Small intestine (tissue), 7 donors: Measurements from ENCODE around the gene PLXNA4. TPM values are rescaled to one million over a fixed set of nuclear protein-coding genes. Genes with fewer than 3 reads are reported as not detected.

Experiments
- DNase-seq, 2 donors: peaks; one replicate each; pipeline versions ENCODE4 v3.0.0 to v3.0.0-alpha.2; 2013
- FAIRE-seq: peaks from 2 replicates; lab custom pipeline; 2012; peaks lifted over from hg19 to GRCh38; lab: Jason Lieb, UNC
- H3K27ac ChIP-seq, 3 donors: one replicate each; pipeline ENCODE4 v1.5.1; 2013; ENCODE audit warnings: low read length in 2 of 3, mild to moderate bottlenecking in 2 of 3, control low read depth in 1 of 3, inconsistent platforms in 1 of 3, low read depth in 1 of 3, moderate library complexity in 1 of 3
- H3K27me3 ChIP-seq, 3 donors: one replicate each; pipeline ENCODE4 v1.6.1; 2013; ENCODE audit warnings: low read length in 3 of 3, inconsistent platforms in 1 of 3; ENCODE audit not compliant: control insufficient read depth in 3 of 3, insufficient read depth in 3 of 3
- H3K36me3 ChIP-seq, 3 donors: one replicate each; pipeline ENCODE4 v1.6.1; 2013; ENCODE audit warnings: low read length in 3 of 3, inconsistent platforms in 1 of 3, low read depth in 1 of 3, mild to moderate bottlenecking in 1 of 3, moderate library complexity in 1 of 3; ENCODE audit not compliant: control insufficient read depth in 3 of 3, insufficient read depth in 2 of 3
- H3K4me1 ChIP-seq, 3 donors: one replicate each; pipeline ENCODE4 v1.6.1; 2013; ENCODE audit warnings: low read length in 2 of 3, inconsistent platforms in 1 of 3, low read depth in 1 of 3, mild to moderate bottlenecking in 1 of 3, moderate library complexity in 1 of 3; ENCODE audit not compliant: control insufficient read depth in 3 of 3, insufficient read depth in 2 of 3
- H3K4me3 ChIP-seq, 3 donors: one replicate each; pipeline ENCODE4 v1.5.1; 2013; ENCODE audit warnings: low read length in 3 of 3, control low read depth in 1 of 3, inconsistent platforms in 1 of 3, low read depth in 1 of 3, mild to moderate bottlenecking in 1 of 3, moderate library complexity in 1 of 3
- H3K9me3 ChIP-seq, 2 donors: one replicate each; pipeline ENCODE4 v1.6.1; 2013; ENCODE audit warnings: low read depth in 1 of 2, low read length in 1 of 2; ENCODE audit not compliant: control insufficient read depth in 2 of 2, insufficient read depth in 1 of 2
- WGBS, 3 donors: extraction: QIAGEN DNeasy Blood & Tissue Kit; methylation state at CpG; one replicate each; pipeline ENCODE4 v1.1.7; 2013; 5-methylcytosine and 5-hydroxymethylcytosine counted together
- polyA plus RNA-seq, 4 donors: library from polyadenylated mRNA; stranded (reverse) in 3 of 4; unstranded in 1 of 4; fragments of 200-250 nt in 3 of 4; fragments of 120-200 nt in 1 of 4; gene quantifications; one replicate each; pipeline versions ENCODE4 v1.2.1 to v1.2.3, GENCODE V29; 2013
- donor health status: healthy with polysubstance abuse.
- donor health status: control.
- donor health status: control.
- donor health status: Bipolar disorder and iron deficiency.
- donor health status: healthy.

PLXNA4 gene
- polyA plus RNA-seq, 4 donors, result under 0.01 to 3.9 (median 1.2) TPM; not detected in 1

- no peak for FAIRE-seq
- peaks cover 0 to 9% of the 10 kb centered on the region in 2 donors for H3K9me3 ChIP-seq
- H3K4me3 ChIP-seq, result no peak overlapping the region
- H3K4me1 ChIP-seq, result no peaks in the 10 kb centered on the region
- 71 to 79% (median 77%) methylated on average over 1 of the region's 1 CpG for WGBS, 3 donors
- peaks cover 0 to 6% (median 0%) of the 10 kb centered on the region in 3 donors for H3K27me3 ChIP-seq
- no peaks in the 10 kb centered on the region for H3K36me3 ChIP-seq
- no peak for DNase-seq
- H3K27ac ChIP-seq, result no peak overlapping the region
These were observed 30.5 kb downstream of the PLXNA4 start for GRCh38 chr7:132545756-132546155.

DNA sequence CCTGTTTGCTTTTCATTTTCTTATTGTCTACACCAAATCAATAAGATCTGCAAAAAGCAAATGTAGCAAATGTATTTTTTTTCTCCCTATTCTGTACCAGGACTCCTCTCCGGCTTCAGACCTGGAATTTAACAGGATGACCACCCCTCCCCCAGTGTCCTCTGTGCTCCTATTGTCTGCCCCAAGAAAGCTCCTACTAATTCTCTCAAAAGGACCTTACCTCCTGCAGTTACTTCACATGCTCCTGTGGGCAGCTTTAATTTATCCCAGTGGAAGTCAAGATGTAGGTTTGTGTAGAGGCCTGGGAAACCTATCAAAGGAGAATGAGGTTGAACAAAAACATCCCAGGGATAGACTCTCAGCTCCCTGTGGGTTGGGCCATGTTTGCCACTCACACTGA, 31.3 kb downstream of the PLXNA4 start:
- H3K27me3 ChIP-seq, result peaks cover 0 to 3% (median 0%) of the 10 kb centered on the region in 3 donors

GRCh38 chr7:132544025-132544424, 32.2 kb downstream of the PLXNA4 start:
- DNase-seq (no peak), FAIRE-seq (no peak)
- no peaks in the 10 kb centered on the region for H3K9me3 ChIP-seq
- no peak overlapping the region for H3K27ac ChIP-seq
- H3K4me3 ChIP-seq, result no peak overlapping the region
- H3K36me3 ChIP-seq, result no peaks in the 10 kb centered on the region
- 65 to 86% (median 78%) methylated on average over 1 of the region's 1 CpG for WGBS, 3 donors
- peaks cover 0 to 3% (median 0%) of the 10 kb centered on the region in 3 donors for H3K27me3 ChIP-seq
- H3K4me1 ChIP-seq, result no peaks in the 10 kb centered on the region

More for the DNA sequence above, 31.3 kb downstream of the PLXNA4 start:
- Histone ChIP-seq H3K27ac (no peak overlapping the region), H3K4me1 (no peaks in the 10 kb centered on the region), H3K36me3 (no peaks in the 10 kb centered on the region), H3K4me3 (no peak overlapping the region), H3K9me3 (peaks cover 0 to 2% of the 10 kb centered on the region in 2 donors)
- 85 to 89% (median 87%) methylated on average over 1 of the region's 1 CpG for WGBS, 3 donors
- FAIRE-seq (no peak), DNase-seq (no peak)

GRCh38 chr7:132542895-132543294, 33.4 kb downstream of the PLXNA4 start:
- Histone ChIP-seq H3K4me3 (no peak overlapping the region), H3K36me3 (no peaks in the 10 kb centered on the region), H3K27me3 (peaks cover 0 to 3% (median 0%) of the 10 kb centered on the region in 3 donors), H3K27ac (no peak overlapping the region), H3K9me3 (no peaks in the 10 kb centered on the region), H3K4me1 (no peaks in the 10 kb centered on the region)
- DNase-seq (no peak), FAIRE-seq (no peak)
- WGBS, 3 donors, result 30 to 42% (median 39%) methylated on average over 1 of the region's 1 CpG

GRCh38 chr7:132541656-132542055, 34.6 kb downstream of the PLXNA4 start:
- DNase-seq (no peak), FAIRE-seq (no peak)
- no peak overlapping the region for H3K4me3 ChIP-seq
- H3K4me1 ChIP-seq, result no peaks in the 10 kb centered on the region
- no peaks in the 10 kb centered on the region for H3K9me3 ChIP-seq
- H3K27ac ChIP-seq, result no peak overlapping the region
- WGBS, 3 donors, result 66 to 77% (median 72%) methylated on average over 6 of the region's 6 CpGs
- peaks cover 0 to 3% (median 0%) of the 10 kb centered on the region in 3 donors for H3K27me3 ChIP-seq
- H3K36me3 ChIP-seq, result no peaks in the 10 kb centered on the region

- Histone ChIP-seq H3K27me3 (peaks cover 0 to 4% (median 0%) of the 10 kb centered on the region in 3 donors), H3K9me3 (no peaks in the 10 kb centered on the region), H3K4me3 (no peak overlapping the region), H3K27ac (no peak overlapping the region), H3K4me1 (no peaks in the 10 kb centered on the region), H3K36me3 (no peaks in the 10 kb centered on the region)
- FAIRE-seq (no peak), DNase-seq (no peak)
- 74 to 90% (median 86%) methylated on average over 8 of the region's 8 CpGs for WGBS, 3 donors
These were observed 38.7 kb downstream of the PLXNA4 start for GRCh38 chr7:132537456-132538145.

DNA sequence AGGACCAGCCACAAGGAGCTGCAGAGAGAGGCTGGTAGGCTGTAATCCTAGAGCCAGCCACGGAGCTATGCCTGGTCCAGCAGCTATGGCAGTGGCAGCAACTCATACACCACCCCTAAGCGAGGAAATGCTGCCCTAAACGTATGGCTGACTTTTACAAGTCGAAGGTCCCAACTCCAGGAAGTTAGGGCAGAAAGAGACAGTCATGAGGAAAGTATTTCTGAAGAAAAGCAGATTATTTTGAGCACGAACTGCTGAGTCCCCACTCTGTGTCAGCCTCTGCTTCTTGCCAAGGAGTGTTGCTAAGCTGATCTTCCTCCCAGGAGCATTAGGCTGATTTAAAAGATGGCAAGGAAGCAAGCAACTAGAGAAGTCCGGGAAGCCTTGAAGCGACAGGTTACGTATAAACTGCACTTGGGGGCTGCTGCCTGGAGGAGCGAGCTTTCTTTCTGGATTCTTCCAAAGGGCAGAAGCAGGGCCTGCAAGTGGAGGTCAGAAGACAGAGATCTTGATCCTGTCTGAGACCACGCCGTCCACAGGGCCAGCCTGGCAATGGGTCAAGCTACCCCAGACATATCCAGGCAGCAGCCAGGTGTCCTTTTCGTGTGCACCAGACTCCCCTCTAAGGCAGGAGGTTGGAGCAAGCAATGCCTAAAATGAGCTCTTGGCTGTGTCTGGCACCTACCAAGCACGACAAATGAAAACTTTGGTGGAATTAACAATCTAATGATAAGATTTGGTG, 39.4 kb downstream of the PLXNA4 start:
- DNase-seq (no peak), FAIRE-seq (no peak)
- Histone ChIP-seq H3K4me1 (no peaks in the 10 kb centered on the region), H3K36me3 (no peaks in the 10 kb centered on the region), H3K9me3 (no peaks in the 10 kb centered on the region), H3K4me3 (no peak overlapping the region), H3K27ac (no peak overlapping the region), H3K27me3 (peaks cover 0 to 4% (median 0%) of the 10 kb centered on the region in 3 donors)
- WGBS, 3 donors, result 77 to 83% (median 82%) methylated on average over 13 of the region's 13 CpGs

DNA sequence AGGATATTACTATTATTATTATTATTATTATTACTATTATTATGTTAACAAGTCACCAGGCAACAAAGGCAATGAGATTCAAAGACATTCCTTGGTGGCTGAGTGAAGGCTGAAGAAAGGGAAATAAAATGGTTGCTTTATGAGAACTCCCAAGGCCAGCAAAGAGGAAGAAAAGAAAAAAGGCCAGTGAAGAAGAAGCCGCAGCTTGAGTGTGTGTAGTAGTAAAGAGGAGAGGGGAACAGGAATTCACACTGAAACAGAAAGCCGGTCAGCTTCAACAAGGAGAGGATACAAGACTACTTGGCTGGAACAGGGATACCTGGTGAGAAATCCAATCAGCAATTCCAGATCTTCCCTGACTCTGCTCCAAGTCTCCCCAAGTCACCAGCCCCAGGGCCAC, 42.4 kb downstream of the PLXNA4 start:
- no peaks in the 10 kb centered on the region for H3K36me3 ChIP-seq
- no peak overlapping the region for H3K4me3 ChIP-seq
- FAIRE-seq, result no peak
- peaks cover 0 to 4% (median 0%) of the 10 kb centered on the region in 3 donors for H3K27me3 ChIP-seq
- no peak for DNase-seq
- no peaks in the 10 kb centered on the region for H3K4me1 ChIP-seq
- WGBS, 3 donors, result 72 to 96% (median 90%) methylated on average over 2 of the region's 2 CpGs
- H3K27ac ChIP-seq, result no peak overlapping the region
- H3K9me3 ChIP-seq, result no peaks in the 10 kb centered on the region
